Endometrium (tissue), 2 donors: ENCODE results near the gene CREB3L2.
"Not testable (repeated sequence)": the region's sequence is repeated elsewhere in the genome, so short reads cannot be mapped to it uniquely, and the experiment has no call there.

Experiments
- FAIRE-seq: peaks from 2 replicates; lab custom pipeline; 2012; peaks lifted over from hg19 to GRCh38; lab: Jason Lieb, UNC
- donor health status: control.
- donor health status: control.

The CREB3L2 gene

GRCh38 chr7:137835486-137836112 lies 166.3 kb downstream of the CREB3L2 start:
- no peak for FAIRE-seq

- no peak for FAIRE-seq
Observed at GRCh38 chr7:137834552-137834951, 167.3 kb downstream of the CREB3L2 start.

- FAIRE-seq, result not testable (repeated sequence)
Observed at GRCh38 chr7:137832990-137833389, 168.9 kb downstream of the CREB3L2 start.

- FAIRE-seq, result no peak
Observed at GRCh38 chr7:137832382-137832781, 169.5 kb downstream of the CREB3L2 start.

- FAIRE-seq, result not testable (repeated sequence)
Observed at GRCh38 chr7:137831555-137831954, 170.3 kb downstream of the CREB3L2 start.

GRCh38 chr7:137829337-137829992 lies 172.4 kb downstream of the CREB3L2 start:
- FAIRE-seq, result no peak

- no peak for FAIRE-seq
Observed at GRCh38 chr7:137828456-137828855, 173.4 kb downstream of the CREB3L2 start.

- FAIRE-seq, result no peak
Observed at GRCh38 chr7:137825489-137825888, 176.4 kb downstream of the CREB3L2 start.
